Stimulated activated CD4-positive, alpha-beta T cell treated with anti-CD3 and anti-CD28 coated beads, TNF-alpha, amount 100 ng/mL, for 24 hours (primary cell): ENCODE measurements around the gene BAHCC1.

Experiments used
- DNase-seq, 3 experiments: peaks; one replicate each; pipeline ENCODE4 v3.0.0-alpha.2; 2020; ENCODE audit warnings: low read depth in 3 of 3

BAHCC1 gene

DNA sequence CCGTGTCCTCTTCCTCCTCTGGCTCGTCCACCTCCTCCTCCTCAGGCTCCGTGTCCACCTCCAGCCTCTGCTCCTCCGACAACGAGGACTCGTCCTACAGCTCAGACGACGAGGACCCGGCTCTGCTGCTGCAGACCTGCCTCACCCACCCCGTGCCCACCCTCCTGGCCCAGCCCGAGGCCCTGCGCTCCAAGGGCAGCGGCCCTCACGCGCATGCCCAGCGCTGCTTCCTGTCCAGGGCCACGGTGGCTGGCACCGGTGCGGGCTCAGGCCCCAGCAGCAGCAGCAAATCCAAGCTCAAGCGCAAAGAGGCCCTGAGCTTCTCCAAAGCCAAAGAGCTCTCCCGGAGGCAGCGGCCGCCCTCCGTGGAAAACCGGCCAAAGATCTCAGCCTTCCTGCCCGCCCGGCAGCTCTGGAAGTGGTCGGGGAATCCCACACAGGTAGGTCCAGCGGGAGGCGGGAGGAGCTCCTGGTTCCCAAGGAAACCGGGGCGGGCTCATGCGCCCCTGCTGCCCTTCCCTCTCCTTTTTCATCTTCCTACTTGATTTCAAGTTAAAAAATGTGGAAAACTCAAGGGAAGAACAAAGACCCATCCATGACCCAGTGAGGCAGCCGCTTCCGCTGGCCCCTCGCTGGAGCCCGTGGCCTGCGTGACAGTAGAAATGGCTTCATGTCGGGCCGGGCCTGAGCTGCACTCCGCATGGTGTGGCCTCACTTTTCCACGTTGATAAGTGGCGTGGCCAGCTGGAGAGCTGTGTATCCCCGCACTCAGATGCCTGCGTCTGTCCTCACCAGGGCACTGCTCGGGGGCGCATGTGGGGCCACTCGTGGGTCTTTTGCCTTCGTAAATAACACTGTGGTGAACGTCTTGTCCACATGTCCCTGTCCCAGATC is 66.6 kb downstream of the BAHCC1 start:
- DNase-seq, result no peak

DNA sequence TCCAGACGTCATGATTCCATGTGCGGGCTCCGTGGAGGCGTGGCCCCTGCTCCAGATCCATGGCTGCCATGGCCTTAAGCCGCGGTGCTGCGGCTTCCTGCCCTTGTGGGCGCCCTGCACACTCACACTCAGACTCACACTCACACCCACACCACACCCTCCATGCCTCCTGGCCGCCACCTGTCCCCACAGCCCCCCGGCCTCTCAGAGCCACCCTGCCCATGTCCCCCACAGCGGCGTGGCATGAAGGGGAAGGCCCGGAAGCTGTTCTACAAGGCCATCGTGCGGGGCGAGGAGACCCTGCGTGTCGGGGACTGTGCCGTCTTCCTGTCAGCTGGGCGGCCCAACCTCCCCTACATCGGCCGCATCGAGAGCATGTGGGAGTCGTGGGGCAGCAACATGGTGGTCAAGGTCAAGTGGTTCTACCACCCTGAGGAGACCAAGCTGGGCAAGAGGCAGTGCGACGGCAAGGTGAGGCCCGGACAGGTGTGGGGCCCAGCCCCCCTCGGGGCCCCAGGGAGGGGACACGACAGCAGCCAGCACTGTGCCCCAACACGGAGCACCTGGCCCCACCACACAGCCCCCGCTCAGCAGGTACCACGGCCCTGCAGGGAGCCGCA is 67.4 kb downstream of the BAHCC1 start:
- no peak for DNase-seq

DNA sequence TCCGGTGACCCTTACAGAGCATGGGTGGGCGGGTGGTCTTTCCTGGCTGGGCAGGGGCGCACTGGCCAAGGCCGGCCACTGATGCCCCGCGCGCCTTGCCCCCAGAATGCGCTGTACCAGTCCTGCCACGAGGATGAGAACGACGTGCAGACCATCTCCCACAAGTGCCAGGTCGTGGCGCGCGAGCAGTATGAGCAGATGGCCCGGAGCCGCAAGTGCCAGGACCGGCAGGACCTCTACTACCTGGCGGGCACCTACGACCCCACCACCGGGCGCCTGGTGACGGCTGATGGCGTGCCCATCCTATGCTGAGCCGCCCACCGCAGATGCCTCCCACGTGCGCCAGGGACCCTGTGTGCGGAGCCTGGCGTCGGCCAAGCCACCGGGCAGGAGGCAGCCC is 68.2 kb downstream of the BAHCC1 start:
- no peak for DNase-seq

DNA sequence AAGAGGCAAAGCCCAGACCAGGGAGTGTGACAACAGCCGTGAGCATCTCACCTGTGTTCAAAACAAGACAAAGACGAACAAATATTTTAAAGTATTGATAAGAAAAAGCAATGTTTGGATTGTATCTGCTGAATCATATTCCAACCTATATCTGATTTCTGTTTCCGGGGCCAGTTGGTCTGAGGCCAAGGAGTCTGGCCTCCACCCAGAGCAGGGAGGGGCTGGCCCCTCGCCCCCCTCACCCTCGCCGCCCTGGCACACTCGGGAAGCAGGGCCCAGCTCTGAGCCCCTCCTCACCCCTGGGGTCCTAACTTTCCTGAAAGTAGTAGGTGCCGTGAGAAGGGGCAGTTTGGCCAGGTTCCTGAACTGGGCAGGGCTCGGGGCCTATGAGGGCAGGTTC is 69.3 kb downstream of the BAHCC1 start:
- DNase-seq, result no peak

DNA sequence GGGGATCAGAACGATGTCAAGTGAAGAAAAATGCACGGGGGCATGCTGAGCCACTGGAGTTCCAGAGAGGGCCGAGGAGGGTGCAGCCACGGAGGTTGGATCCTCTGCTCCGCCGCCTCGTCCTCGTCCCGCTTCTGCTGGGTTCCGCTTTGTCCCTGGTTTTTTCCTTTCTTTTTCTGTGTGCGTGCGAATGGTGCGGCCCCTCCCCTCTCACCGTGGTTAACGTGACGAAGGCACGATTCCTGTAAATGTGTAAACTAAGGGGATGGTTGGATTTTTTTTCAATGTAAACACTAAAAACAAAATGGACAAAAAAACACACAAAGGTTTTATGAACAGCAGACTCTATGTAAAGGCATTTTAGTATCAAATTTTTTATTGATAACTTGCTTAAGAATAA is 70.7 kb downstream of the BAHCC1 start:
- DNase-seq, result no peak

DNA sequence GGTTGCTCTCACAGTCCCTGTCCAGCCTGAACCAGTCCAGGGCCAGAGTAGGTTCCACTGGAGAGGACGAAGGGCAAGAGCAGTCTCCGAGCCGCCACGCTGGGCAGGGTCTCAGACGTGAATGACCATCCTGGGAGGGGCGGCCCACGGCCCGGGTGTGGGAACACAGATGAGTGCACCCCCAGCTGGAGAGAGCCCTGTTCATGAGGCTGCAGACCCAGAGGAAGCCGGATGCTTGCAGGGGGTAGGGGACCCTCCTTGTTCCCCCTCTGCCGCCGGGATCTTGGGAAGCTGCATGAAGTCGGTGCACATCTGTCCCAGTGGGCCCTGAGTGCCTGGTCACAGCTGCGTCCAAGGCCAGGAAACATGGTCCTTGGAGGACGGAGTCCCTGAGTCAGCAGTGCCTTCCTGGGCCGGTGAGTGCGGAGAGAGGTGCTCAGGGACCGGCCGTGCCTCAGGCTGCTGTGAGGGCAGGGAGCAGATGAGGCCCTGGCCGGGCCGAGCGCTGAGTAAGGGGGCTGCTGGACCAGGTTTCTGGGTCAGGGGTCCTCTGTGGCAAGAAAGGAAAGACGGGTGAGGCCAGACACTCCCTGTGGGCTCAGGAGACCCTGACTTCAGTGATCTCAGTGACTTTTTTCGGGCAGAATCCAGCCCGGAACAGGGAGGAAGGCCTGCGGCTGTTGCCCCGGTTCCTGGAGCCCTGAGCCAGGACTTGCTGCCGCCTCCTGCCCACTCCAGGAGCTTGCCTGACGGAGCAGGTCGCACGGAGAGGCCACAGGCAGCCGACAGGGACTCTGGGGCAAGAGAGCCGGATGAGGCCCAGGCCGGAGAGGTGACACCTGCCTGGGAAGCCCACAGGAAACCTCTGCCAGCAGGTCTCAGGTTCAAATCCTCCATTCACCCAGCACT is 71.6 kb downstream of the BAHCC1 start:
- no peak for DNase-seq

DNA sequence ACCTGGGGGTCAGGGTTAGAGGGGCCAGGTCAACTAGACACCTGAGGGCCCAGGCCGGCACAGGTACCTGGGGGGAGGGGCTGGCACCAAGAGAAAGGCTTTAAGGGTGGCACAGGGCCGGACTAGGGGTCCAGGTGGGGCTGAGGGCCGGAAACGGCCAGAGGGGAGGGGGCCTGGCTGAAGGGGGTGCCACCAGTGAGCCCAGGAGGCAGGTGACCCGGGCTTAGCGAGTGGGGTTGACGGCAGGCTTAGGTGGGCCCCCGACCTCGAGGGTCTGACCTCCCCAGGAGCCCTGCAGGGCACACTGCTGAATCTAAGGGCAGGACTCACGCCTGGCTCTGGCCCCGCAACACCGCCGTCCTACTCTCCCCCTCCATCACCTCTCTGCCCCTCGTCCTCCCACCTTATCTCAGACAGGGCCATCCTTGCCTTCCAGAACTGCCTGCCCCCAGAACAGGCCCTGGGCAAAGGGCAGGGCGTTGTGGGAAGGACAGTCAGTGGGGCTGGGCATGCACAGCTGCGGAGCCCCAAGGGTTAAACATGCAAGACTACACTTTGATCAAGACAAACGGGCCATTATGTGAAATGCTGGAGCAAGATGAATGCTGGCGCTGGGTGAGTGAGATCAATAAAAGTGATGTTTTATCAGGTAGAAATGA is 73.0 kb downstream of the BAHCC1 start:
- no peak for DNase-seq

DNA sequence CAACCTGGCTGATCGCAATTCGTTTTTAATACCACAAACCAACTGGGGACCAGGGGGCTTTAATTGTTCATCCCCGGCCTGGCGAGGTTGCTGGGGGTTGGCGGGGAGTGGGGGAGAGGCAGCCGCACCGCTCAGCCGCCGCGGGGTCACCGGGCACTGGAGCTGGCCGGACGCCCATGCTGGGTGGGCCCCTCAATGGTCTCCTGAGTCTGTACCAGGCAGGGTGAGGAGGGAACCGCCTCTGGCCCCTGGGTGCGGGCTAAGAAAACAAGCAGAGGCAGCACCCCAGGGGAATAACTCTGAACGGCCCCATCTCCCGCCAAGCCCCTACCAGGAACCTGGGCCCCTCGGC is 73.5 kb downstream of the BAHCC1 start:
- no peak for DNase-seq

DNA sequence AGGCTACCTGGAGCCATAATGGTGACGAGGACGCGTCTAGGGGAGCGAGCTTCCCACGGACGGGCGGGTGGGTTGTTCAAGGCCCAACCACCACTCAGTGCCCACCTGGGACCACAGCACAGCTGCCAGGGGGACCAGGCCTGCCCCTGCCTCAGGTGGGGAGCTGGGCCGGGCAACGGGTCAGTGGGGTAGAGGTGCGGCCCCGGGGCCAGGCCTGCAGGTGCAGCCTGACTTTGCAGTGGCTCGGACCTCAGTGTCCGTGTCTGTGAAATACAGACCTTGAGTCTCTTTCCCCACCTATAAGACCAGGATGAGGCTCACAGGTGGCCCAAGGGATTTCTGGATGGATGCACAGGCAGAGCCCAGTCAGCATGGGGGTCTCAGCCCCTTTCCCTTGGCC is 74.0 kb downstream of the BAHCC1 start:
- DNase-seq, result no peak

DNA sequence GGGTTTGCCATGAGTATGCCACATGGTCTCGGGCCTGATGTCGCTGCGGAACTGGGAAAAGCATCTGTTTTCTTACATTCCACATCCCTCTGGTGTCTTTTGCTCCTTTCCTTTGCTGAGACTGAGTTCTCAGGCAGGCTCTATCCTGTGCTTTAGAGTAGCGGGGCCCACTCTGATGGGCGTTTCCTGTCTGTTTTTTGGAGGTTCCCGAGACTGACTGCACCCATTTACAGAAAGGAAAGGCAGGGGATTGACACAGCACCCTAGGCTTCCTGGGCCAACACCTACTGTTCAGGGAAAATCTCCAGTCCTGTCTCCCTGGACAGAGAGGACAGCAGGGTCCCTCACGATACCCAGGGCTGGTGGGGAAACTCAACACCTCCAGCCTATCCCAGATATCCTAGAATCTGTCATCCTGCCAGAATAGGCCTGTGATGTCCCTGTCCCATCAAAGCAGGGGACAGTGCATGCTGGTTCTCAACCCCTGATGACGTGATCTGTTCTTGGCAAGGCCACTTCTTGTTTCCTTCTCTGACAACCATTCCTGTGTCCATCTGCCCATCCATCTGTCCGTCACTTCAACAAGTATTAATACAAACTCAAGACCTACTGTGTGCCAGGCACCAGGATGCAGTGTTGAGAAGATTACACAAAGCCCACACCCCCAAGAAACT is 75.2 kb downstream of the BAHCC1 start:
- no peak for DNase-seq

DNA sequence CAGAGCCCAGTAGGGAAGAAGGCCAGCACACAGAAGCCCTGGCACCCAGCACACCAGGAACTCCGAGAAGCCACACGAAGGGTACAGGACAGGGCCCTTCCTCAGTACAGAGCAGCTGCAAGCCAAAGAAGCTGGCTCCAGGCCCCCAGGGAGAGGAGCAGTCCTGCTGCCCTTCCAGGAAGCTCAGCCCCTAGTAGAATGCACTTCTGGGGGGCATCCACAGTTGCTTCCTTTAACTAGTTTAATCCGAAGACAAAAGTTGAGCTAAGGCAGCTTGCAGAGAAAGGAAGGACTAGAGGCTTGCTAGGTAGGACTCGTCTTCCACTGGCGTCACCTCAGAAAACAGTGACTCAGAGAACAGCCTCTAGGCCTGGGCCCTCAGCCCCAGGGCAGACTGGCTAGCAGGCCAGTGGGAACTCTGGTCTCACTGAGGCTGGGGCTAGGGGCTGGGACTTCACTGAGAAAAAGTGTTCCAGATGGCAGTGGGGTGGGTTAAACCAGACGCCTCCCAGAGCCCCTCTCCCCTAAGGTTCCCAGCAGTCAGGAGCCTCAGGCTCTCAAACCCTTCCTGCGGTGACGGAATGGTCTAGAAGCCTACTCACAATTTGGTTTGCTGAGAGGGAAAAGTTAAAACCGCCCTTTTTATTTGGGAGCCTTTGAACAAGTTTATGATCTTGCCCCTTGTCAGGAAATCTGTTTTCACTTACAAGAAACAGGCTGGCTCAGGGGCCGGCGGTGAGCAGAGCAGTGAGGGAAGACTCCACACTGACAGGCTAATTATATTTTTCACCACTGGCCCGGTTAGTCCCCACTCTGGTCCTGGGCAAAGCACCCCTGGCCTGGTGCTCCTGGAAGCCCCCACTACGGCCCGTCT is 75.9 kb downstream of the BAHCC1 start:
- DNase-seq, result no peak

DNA sequence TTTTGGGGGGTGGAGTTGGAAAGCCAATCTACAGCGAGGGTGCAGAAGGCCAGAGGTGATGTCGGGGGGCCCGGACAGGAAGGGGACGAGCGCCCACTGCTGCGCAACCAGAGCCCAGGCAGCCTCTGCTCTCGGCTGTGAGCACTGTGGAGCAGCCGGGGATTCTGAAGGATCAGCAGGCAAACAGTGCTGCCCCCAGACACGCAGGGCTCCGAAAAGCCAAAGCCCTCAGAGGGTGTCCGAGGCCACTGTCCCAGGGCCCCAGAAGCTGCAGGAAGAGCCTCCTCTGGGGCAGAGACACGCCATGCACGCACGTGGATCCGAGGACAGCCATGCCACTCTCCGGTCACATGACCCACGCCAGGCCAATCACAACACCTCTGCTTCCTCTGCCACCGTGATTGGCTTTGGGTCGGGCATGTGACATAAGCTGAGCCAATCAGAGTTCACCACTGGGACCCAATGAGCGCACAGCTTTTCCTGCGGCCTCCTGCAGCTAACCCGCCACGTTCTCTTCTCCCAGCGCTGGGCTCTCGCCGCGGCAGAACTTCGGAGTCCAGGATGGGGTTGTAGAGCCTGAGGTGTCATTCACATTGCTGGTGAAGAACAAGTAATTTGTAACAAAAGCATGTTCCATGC is 76.7 kb downstream of the BAHCC1 start:
- DNase-seq, result peak in 1 of 3 experiments; percentile 31

DNA sequence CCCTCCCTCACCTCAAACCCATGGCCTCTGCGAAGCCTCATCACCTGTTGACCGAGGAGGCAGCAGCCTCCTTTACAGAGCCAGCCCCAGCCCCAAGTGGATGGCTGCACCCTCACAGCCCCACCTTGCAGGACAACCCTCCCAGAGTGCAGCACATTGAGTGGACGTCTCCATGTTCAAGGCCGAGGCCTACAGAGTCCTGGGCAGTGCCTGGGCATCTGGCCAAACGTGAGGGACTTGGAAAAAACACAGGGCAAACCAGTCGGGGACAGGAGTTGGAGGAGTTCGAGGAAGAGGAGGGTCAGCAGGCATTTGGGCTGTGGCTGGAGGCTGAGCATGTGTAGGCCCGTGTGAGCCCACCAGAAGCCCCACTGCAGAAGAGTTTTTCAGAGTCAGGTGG is 77.8 kb downstream of the BAHCC1 start:
- DNase-seq, result no peak

DNA sequence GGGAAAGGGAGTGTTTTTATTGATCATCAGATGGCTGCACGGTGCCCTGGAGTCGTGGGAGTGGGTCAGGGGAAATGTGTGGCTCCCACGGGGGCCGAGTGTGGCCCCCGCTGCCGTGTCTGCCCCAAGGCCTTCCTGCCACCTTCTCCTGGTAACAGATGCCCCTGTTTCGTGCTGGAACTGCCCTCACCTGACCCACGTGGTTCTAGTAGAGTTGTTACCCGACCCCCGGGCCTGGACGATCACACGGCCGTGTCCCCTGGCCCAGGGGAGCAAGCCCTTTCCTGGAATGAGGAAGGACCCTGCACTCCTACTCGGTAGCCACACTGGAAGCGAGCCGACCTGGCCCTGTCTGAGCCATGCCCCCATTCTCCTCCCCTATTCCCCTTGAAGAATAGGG is 79.7 kb downstream of the BAHCC1 start:
- no peak for DNase-seq

DNA sequence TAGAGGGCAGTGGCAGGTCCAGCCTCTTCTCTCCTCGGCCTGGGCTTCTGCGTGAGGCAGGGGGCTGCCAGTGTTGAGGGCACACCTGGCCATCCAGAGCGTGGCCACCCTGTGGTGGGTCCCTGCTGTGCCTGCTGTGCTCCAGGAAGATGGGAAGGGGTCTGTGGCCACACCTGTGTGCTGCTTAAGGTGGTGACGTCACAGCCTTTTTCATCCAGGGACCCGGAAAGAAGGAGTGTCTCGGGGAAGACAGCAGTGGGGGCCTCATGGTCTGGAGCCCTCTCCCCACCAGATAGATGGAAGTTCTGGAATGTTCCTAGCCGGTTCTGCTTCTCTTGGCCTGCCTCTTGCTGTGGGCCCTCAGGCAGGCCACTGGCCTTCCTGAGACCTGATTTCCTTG is 80.8 kb downstream of the BAHCC1 start:
- DNase-seq, result no peak

DNA sequence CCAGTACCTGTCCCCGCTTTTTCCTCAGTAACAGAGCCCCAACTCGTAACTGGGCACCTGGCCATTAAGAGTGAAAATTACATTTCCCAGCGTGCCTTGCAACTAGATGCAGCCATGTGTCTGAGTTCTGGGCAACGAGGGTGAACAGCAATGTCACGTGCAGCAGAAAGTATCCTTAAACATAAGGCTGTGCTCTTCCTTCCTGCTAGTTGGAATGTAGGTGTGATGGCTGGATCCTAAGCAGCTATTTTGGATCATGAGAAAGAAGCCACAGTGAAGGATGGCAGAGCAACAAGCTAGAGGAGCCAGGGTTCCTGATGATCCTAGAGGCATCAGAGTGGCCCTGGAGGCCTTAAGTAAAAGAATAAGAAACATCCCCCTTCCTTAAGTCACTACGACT is 81.4 kb downstream of the BAHCC1 start:
- DNase-seq, result no peak

DNA sequence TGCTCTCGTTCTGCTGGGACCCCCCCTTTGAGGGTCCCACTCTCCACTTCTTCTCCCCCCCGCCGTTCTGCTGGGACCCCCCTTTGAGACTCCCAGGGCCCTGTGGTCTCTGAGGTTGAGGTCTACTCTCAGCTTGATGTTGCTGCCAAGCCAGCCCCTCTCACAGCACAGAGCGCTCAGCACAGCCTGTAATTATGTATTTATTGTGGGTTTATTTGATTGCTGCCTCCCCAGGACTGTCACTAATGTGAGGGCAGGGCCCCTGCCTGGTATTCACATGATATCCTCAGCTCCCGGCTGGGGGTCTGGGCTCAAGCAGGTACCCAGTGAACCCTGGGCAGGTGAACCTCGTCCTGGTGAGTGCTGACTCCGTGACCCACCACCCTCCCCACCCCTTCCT is 81.9 kb downstream of the BAHCC1 start:
- no peak for DNase-seq

DNA sequence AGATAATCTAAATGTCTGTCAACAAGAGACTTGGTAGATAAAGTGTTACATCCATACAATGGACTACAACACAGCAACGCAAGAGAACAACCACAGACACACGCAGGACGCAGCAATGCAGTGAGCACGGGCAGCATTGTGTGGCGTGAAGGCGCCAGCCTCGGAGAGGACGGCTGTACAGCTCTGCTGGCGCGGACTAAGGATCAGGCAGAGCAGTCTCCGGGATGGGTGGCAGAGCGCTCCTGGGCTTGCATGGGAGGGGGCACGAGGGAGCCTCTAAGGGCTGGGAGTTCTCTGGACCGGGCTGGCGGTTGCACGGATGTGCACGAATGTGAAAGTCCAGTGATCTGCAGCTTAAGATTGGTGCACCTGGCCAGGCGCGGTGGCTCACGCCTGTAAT is 82.9 kb downstream of the BAHCC1 start:
- DNase-seq, result no peak

DNA sequence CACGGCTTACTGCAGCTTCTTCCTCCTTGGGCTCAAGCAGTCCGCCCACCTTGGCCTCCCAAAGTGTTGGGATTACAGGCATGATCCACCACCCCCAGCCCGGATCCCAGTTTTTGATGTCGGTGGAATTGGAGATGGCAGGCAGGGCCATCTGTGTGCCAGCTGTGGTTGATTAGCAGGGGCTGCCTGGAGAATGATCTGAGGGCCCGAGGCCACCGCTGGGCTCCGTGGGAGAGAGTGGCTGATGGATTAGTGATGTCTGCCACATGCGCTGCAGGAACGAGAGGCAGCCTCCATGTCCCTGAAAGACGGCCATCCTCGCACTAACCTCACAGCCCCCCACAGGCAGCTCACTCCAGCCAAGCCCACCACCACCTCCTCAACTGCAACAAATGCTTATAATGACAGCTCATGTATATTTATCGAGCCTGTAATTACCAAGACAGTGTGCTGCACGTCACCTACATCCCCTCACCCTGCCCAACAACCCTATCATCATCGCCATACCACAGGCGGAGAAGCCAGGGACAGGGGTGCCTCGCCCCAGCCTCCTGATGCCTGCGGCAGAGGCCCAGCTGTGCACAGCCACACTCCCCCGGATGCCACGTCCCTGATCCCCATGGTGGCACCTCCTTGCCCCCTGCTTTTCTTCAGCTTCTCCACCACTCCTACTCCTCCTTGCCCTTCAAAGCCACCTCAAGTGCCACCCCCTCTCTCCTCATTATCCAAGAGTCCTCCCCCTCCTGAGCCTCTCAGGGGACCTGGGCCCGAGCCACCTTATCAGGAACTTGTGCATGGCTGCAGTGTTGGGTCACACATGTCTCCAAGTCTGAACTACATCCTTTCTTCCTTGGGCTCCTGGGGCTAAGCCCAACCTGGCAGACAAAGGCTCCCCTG is 84.2 kb downstream of the BAHCC1 start:
- no peak for DNase-seq
